A549 treated with Hydrocortisone at 1 μM for 4 hours (cell line): ENCODE measurements around the gene KLHL29. TPM values are rescaled to one million over a fixed set of nuclear protein-coding genes. Genes with fewer than 3 reads are reported as not detected.

Source experiments
- total RNA-seq: library from RNA; stranded (reverse); fragments of 200-300 nt; extraction: Qiagen RNA extraction; gene quantifications from 5 replicates; pipeline ENCODE4 v1.2.3, GENCODE V29; 2022

The KLHL29 gene
- 4.5 to 7.1 TPM (median 6.2 TPM) in 5 replicates for total RNA-seq

GRCh38 chr2:23384551-23385343 lies at the start of gene KLHL29:
KLHL29 (plus strand) TSS chr2:23385179; CDS start chr2:23562197, 177,018 bp downstream.

